GM19438 (cell line): Measurements from ENCODE around the gene HOXA13.

Experiments
- ATAC-seq: cut with Tn5 transposase; IDR thresholded peaks from one replicate; pipeline ENCODE4 v1.9.1; 2021; ENCODE audit warnings: low read depth; ENCODE audit not compliant: unreplicated experiment

Gene HOXA13

GRCh38 chr7:27161214-27161720 is 38.6 kb downstream of the HOXA13 start:
- no peak for ATAC-seq

DNA sequence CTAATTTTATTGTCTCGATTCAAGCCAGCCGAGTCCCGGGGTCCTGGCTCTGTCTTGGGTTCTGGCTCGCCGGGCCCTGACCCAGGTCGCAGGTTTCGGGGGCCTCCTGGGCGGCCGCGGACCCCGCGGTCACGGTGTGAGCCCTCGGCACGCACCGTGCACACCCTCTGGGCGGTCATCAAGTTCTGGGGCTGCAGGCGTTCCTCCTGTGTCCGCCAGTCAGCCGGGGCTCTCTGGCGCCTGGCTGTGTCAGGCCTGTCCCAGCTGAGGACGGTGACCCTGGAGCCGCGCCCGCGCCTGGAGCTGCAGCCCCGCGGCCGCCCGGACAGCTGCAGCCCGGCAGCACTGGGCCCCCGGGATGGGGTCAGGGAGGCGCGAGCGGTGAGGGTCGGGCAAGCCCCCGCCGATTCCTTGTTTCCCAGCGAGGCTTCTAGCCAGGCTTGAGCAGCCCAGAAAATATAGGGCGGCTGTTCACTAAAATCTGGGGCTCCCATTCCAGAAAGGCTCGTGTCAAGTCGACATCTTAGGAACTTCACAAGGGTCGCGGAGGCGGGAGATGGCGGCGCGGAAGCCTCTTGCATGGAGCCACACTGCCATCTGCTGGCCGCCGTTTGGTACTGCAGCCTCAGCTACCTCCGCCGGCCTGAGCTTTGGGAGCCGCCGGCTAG is 39.2 kb downstream of the HOXA13 start:
- ATAC-seq: peak; percentile 46

DNA sequence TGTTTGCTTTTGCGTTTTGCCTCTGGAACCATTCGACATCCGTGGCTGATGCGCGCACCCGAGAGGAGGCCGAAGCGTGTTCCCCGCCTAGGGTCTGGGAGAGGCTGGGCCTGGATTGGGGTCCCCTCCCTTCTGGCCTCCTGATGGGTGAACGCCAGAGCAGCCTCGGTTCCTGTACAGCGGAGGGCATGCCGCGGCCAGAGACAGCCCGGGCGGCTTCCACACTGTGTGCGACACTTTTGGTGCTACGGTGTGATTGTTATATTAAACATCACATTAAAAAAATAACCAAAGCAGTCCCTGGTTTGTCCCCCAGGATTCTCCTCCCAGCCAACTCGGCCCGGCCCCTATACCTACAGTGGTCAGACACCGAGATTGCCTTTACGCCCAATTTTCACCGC is 39.7 kb downstream of the HOXA13 start:
- ATAC-seq: no peak

DNA sequence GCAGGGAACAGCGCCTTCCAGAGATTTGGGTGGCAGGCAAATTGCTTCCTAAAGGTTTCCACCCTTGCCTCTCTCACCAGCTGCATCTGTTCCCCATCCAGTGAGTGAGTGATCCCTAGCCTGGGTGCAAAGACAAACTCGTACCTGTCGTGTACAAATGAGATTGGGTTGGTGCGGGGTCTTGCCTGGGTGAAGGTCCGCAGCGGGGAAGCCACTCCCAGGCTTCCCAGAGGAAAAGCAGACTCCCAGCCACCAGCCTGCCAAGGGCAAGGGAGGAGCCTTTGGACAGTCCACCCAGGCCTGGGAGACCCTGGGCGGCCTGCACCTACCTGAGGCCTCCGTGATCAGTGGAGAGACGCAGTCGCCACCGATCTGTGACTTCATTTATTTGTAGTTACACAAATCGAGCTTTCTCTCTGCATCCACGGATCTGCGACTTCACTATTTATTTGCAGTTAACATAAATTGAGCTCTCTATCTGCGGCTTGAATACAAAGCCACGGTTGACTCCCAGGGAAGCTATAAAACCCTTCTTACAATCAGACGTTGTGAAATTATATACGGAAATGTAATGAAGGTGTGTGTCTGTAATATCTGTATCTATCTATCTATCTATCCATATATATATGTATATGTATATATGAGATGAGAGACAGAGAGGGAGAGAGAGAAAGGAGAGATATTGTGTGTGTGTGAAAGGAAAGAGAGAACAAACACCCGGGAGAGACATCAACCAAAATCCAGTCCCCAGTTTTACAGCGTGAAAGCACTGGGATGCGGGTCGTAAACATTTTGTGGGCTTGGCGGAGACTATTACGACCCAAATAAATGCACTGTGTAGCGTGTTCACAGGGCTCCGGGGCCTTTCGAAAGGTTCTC is 40.4 kb downstream of the HOXA13 start:
- no peak for ATAC-seq

GRCh38 chr7:27158436-27159265 is 41.2 kb downstream of the HOXA13 start:
- no peak for ATAC-seq

DNA sequence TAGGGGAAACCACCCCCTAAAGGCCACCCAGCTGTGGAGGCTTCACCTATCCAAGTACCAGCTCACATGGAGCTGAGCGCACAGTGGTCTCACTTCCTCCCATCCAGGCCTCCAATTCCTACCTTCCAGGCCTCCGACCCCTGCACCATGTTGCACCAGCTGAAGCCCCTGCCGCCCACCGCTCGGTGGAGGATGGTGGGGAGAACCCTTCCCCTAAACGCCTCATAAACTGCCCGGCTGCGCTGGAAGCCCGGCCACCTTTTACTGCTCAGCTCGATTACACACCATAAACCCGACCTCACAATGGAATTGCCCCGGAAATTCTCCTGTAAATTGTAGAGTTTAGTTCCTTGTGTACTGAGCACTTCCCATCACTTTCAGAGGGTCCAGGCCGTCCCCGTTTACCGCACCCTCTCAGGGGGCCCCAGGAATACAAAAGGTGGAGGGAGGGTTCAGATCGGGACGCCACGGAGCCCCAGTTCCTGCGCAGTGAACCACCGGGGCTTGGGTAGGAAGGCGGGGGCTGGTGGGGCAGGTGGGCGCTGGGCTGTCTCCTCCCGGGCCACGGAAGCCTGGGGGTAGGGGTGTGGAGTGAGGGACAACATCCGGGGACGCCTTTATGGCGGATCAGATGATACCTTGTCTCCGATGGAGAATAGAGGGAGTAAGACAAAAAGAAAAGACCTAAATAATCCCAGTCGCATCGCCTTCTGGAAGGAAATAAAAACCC is 42.0 kb downstream of the HOXA13 start:
- no peak for ATAC-seq

DNA sequence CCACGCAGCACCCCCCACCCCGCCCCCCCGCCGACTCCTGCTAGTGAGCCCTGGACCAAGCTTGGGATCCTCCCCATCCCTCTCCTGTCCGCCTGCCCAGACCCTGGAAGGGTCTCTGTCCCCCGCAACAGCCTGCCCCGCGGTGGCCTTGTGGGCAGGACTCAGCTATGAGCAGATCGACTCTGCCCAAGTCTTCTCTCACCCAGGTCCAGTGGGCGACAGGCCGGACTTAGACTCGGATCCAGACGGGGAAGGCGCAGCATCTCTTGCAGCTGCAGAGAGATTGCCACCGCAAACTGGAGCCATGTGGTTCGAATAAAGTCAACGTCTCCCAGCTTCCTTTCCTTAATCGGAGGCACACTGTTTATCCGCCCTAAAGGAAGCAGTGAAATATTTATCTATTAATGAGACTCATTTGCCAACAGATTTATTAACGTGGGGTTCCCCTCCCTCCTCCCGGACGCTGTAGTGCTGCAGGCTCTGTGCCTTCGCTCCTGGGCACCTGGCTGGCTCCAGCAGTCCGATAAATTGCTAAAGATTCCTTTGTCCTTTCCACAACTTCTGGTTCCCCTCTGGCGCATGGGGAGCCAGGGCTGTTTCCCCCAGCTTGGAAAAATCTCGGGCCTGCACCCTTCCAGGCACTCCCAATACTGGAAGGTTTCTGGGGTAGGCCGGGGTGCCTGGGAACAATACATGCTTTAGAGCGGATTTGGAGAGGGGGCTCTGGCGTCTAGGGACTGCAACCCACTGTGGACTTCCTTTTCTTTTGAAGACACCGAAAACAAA is 42.8 kb downstream of the HOXA13 start:
- ATAC-seq: no peak

DNA sequence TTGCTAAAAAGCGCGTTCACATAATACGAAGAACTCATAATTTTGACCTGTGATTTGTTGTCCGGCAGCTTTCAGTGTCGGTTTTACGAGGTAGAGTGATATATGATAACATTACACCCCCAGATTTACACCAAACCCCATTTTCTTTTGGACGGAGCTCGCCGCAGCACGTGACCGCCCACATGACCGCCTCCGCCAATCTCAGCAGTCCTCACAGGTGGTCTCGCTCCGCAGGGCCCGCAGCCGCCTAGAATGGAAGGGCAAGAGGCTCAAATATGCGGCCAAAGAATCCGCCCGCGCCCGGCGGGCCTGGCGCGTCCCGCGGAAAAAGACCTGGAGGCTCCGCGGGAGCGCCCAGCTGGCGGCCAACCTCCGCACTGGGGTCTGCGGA is 43.4 kb downstream of the HOXA13 start, which contains the start of gene HOXA7:
Gene HOXA7, minus strand, starts transcription at position 168 of the 391 bp plus-strand sequence. Its CDS starts 130 bp downstream, at position 38.
- no peak for ATAC-seq

GRCh38 chr7:27155816-27156507 is 43.9 kb downstream of the HOXA13 start:
- ATAC-seq: no peak

DNA sequence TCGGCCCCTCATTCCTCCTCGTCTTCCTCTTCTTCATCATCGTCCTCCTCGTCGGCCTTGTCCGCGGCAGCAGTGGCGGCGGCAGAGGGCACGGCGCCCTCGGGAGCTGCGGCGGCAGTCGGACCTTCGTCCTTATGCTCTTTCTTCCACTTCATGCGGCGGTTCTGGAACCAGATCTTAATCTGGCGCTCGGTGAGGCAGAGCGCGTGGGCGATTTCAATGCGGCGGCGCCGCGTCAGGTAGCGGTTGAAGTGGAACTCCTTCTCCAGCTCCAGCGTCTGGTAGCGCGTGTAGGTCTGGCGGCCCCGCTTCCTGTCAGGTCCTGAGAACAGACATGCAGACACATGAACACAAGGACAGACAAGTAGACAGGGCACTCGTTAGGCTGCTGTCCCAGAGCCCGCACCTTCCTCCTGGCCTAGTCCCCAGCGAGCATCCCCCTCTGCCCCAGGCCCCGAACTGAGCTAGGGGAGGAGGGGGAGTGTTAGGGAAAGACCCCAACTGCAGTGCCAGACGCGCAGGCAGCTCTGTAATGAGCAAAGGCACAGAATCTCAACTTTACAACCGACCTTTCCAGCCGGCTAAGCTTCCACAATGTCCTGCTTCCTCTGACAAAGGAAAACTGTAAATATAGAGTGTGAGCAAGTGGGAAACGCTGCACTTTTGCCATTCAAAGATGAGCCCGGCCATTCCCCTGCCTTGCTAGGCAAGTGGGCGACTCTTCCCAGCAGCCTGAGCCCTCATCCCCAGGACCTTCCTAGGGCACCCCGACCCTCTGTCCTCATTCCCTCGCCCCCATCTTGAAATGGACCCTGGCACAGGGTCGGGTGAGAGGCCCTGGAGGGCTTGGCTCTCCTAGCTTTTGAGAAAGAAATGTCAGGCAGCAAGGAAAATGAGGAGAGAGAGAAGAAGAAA is 44.7 kb downstream of the HOXA13 start:
- no peak for ATAC-seq

GRCh38 chr7:27154369-27154768 is 45.5 kb downstream of the HOXA13 start:
- ATAC-seq: no peak

DNA sequence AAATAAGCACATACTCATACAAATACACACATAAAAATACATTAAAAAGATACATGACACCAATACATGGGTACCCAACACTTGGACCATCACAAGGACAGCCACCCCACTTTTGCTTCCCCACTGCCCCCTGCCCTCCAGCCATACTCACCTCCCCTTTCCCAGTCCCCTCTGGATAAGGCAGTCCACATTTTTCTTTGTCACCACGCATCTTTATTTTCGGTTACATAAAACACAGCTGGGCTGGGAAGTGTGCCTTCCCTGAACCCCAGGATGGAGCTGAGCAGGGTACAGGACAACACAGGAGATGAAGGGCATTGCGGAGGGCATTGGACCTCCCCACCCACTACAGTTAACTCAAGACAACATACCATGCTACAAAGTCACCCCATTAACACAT is 46.4 kb downstream of the HOXA13 start:
- no peak for ATAC-seq

GRCh38 chr7:27152816-27153442 is 47.0 kb downstream of the HOXA13 start:
- ATAC-seq: no peak

DNA sequence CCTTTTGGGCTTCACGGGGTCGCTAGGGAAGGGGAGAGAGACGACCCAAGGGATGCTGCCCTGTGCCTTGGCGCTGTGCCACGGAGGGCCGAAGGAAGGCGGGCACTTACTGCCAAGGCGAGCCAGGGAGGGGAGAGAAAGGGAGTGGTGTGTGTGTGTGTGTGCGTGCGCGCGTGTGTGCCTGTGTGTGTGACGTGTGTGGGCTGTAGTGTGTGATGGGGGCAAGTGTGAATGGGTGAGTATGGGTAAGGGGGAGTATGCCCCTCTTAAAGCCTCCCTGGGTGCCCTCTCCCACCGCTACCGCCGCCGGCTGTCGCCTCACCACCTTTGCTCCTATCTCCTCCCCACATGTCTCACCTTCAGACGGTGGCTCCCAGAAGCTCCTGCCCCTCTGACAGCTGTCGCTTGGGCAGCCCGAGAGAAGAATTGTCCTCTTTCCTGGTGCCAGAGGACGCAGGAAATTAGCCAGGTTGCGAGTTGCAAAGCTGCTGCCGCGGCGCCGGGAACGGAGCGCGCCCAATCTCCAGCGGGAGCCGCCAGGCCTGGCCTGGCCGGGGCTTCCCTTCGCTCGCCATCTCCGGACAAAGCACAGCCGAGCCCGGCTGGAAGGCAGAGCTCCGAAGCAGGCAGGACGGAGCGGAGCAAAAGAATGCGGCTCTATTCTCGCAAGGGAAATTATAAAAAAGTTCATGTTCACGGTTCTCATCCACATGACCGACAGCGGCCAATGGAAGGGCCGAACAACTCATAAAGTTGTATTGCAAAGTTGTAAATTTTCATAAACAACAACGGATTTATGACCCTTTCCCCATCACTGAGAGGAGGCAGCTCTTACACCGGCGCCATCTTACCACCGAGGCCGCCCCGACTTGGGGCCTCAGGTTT is 47.7 kb downstream of the HOXA13 start, which contains the start of gene HOXA3:
Gene HOXA3, minus strand, starts transcription at position 653 of the 885 bp plus-strand sequence. CDS start 41,943 bp downstream, outside the sequence.
- ATAC-seq: no peak

- no peak for ATAC-seq
These were observed 48.5 kb downstream of the HOXA13 start for GRCh38 chr7:27151341-27151930.
